ENCODE results near the gene UIMC1.

GRCh38 chr5:177024559-177024958, 18.0 kb upstream of the UIMC1 start:
- TF ChIP-seq CTCF (IDR thresholded peaks at IDR 0.05) (no peak), POLR2A (IDR thresholded peaks at IDR 0.05) (no peak)

Measured in lower leg skin (tissue), 3 donors.